Inflammatory macrophage (primary cell): ENCODE data around the gene TMCO6.

Source experiments
- DNase-seq, 2 donors: peaks; one replicate each; pipeline ENCODE4 v3.0.0-alpha.2; 2020 to 2022

TMCO6 gene

DNA sequence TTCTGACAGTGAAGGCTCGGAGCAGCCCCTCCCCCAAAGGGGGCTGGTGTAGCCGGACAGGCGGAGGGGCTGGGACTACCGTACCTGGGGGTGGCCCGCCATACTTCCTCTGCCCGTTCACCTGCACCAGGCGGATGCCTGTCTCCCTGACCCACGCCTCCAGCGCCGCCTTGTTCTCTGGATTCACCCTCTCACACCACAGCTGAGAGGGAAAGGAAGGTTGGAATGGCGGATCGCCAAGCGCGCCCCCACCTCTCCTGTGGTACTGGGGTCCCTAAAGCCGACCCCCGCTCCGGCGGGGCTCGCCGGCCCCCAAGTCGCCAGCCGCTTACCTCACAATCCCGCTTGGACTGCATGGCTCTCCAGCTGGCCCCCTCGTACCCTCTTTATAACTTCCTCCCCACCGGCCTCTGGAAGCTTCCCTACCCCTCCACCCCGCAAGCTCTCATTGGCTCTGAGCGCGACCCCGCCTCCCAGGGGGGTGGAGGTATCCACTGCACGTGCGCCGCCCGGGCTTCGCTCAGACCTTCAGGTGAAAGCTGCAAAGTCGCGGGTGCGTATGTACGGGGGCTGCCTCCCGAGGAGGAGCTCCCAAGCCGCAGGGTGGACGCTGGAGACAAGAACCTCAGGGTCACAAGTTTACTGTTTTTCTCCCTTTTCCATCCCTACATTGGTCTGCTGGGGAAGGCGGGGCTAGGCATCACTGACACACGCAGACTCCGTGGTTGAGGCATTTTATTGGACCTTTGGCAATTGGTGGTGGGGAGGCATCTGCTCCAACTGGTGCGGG lies 34.1 kb downstream of the TMCO6 start, which contains the start of gene DND1:
TSS of gene DND1 (minus strand) at position 390 of the 790 bp plus-strand sequence. CDS start at position 356, 34 bp downstream.
- DNase-seq, result no peak

DNA sequence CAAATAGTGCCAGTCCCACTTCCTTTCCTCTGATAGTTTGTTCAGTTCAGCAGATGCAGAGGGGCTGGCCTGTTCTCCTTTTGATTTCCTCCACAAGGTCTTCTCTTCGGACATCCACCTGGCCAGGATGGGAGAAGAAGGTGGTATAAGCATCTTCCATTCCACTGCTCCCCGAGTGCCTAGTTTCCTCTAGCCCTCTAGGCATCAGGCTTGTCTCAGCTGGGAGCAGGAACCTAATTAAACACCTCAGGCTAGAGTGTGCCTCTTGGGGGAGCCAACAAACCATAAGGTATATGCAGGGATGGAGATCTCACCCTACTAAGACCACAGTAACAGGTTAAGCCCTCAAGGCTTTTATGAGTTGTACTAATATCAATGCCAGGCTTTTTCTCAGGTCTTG lies 35.0 kb downstream of the TMCO6 start:
- no peak for DNase-seq

DNA sequence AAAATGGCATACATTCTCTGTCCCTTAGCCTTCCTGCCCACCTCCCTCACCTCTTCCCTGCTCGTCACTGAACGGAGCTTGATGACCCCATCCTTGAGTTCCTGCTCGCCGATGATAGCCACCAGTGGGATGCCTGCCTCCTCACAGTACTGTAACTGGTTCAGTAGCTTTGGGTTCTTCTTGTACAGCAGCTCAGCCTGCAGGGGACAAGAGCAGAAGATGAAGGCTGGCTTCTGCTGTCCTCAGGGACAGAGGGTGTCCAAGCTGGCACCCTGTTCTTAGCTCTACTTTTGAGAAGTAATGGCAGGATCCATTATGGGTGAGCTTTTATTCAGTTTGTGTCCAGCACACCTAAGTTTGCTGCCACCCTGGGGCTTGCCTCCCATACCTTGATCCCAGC lies 35.4 kb downstream of the TMCO6 start:
- DNase-seq, result no peak

DNA sequence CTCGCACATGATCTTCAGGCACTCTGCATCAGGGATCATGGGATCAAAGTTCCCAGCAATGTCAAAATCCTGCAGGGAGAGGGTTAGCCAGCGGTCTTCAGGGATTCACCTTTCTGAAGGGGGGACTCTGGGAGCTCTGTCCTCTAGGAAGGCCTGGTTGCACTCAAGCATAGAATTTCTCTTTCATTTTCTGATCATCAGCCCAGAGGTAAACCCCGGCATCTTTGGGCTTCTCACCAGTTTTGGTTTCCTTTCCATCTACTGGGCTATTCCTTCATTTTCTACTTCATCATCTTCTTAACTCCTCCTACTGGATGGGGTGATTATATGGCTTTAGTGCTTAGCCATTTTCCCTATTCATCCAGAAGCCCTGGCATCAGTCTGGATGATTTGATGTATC lies 38.7 kb downstream of the TMCO6 start:
- no peak for DNase-seq

DNA sequence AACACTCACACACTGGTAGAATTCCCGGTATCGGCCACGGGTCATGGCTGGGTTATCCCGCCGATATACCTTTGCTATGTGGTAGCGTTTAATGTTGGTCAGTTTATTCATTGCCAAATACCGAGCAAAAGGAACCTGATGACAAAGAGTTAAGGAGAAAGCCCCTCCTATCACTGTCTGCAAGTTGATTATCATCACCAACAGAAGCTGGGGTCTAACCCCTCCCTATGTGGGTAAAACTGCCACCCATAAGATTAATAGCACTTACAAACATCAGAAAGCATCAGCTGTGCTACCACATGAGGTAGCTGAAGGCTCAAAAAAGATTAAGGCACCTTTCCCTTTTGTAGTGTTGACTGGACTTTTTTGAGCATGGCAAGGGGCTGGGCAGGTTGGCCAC lies 39.7 kb downstream of the TMCO6 start:
- DNase-seq, result no peak

DNA sequence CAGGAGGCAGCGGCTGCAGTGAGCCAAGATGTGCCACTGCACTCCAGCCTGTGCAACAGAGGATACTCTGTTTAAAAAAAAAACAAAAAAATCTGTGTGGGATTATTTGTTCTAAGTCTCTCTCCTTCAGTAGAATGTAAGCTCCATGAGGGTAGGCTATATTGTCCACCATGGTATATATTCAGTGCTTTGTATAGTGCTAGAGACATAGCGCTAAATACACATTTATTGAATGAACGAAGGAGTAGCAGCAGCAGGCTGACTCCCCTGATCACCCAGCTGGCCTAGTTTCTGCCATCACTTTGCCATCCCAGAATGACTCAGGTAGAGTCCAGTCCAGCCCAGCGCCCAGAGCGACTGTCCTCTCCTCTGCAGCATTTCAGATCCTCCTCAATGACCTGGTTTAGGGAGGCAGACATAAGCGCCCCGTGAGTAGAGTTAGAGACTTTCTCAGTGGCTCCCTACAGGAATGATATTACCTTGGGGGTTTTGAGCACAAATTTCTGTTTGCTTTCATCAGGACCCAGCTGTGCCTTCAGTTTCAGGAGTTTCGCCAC lies 51.2 kb downstream of the TMCO6 start:
- no peak for DNase-seq

DNA sequence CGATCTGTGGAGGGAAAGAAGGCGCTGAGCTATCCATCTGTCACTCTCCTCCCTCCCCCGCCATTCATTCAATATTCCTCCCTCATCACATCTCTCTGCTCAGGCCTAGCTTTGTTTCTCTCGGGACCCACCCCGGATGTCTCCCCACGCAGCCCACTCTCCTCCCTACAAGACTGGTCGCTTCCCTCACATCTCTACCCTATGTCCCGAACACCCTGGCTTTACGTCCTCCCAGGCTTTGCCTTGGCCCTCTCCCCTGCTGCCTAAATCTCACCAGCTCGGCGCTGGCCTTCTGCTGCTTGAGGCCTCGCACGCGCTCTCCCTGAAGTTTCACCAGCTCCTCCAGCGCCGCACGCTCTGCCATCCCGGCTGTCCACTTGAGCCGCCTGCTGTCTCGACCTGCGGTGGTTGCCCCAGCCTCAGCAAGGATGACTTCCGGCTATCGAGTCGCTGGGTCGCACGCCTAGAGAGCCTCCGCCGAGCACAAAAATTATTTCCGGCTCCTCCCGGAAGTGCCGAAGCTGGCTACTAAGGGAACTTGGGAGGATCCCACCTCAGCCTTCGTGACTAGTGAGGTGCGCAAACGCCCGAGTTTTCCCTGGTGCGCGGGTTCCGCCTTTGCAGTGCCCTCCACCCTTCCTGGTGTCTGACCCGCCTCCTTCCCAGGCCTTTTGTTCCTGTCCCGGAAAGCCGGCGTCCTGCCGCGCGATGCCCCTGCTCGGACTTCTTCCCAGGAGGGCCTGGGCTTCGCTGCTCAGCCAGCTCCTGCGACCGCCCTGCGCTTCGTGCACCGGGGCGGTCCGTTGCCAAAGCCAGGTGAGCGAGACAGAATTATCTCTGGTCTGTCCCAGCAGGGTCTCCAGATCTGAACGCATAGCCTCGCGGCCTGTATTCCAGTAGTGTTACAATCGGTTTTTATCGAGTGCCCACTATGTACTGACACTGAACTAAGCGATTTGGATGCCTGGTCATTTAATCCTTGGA lies 52.0 kb downstream of the TMCO6 start, which contains the start of the genes HARS1 and HARS2:
TSS of gene HARS1 (minus strand) at position 430 of the 984 bp plus-strand sequence. CDS start at position 364, 66 bp downstream.
TSS of gene HARS2 (plus strand) at position 515 of the 984 bp plus-strand sequence. CDS start at position 709, 194 bp downstream.
- DNase-seq, result peak; percentile 96 to 98

DNA sequence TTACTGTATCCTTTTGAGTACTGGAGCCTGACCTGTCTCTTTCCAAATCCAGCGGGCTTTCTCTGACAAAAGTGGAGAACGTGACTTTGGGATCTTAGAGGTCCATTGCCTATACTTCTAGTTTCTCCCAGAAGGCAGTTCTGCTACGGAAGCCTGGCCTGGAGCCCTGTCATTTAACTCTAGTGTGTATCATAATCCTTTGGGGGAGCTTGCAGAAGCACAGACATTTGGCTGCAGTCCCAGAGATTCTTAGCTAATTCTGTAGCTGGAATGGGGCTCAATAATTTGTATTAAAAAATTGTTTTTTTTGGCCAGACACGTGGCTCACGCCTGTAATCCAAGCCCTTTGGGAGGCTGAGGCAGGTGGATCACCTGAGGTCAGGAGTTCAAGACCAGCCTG lies 55.0 kb downstream of the TMCO6 start:
- no peak for DNase-seq
